IMR-90 (cell line): ENCODE data around the gene NSL1. TPM values are rescaled to one million over a fixed set of nuclear protein-coding genes. Genes with fewer than 3 reads are reported as not detected.

Experiments
- ATAC-seq: fragments of 200-7000 bp; cut with Tn5 transposase; 2 replicates; pipeline ENCODE4 v1.9.1; 2020; ENCODE audit warnings: low read depth, mild to moderate bottlenecking, moderate library complexity
- BruUV-seq: library from RNA; stranded (reverse); fragments of 400-500 nt; replicated peaks from 2 replicates; lab custom pipeline; 2021; lab: Mats Ljungman, UMichigan
- CTCF ChIA-PET: fragments of 300-600 bp; formaldehyde crosslinking; extraction: SDS; loops from one replicate; lab custom pipeline; 2021; ENCODE audit warnings: antibody characterized with exemption; lab: Yijun Ruan, JAX
- POLR2A ChIA-PET: fragments of 300-600 bp; sonication (Branson Sonifier 250); formaldehyde crosslinking; loops from one replicate; lab custom pipeline; 2022; ENCODE audit warnings: antibody characterized with exemption; ENCODE audit not compliant: unreplicated experiment; lab: Charles Lee
- DNase-seq: peaks from one replicate; pipeline ENCODE4 v3.0.0; 2013
- H2AFZ ChIP-seq: replicated peaks from 2 replicates; pipeline ENCODE3; 2013; ENCODE audit warnings: low read length, mild to moderate bottlenecking; ENCODE audit not compliant: poor library complexity
- H2AK5ac ChIP-seq: 2 replicates; pipeline ENCODE4 v1.6.1; 2013; ENCODE audit warnings: low read depth, low read length, inconsistent platforms
- H2AK9ac ChIP-seq: replicated peaks from 2 replicates; pipeline ENCODE3; 2013; ENCODE audit warnings: mild to moderate bottlenecking, low read depth, low read length, moderate library complexity; ENCODE audit not compliant: poor library complexity
- H2BK120ac ChIP-seq: 2 replicates; pipeline ENCODE4 v1.6.1; 2013; ENCODE audit warnings: low read depth, low read length, inconsistent platforms
- H2BK15ac ChIP-seq: 3 replicates; pipeline ENCODE4 v1.6.1; 2013; ENCODE audit warnings: low read depth, low read length, inconsistent platforms
- H2BK20ac ChIP-seq: 2 replicates; pipeline ENCODE4 v1.6.1; 2013; ENCODE audit warnings: low read depth, mild to moderate bottlenecking, inconsistent platforms, low read length, moderate library complexity
- H2BK5ac ChIP-seq: 2 replicates; pipeline ENCODE4 v1.6.1; 2013; ENCODE audit warnings: mild to moderate bottlenecking, low read depth, low read length, inconsistent platforms; ENCODE audit not compliant: poor library complexity, severe bottlenecking
- H3K14ac ChIP-seq: replicated peaks from 2 replicates; pipeline ENCODE4 v1.6.1; 2013; ENCODE audit warnings: low read depth, low read length, inconsistent platforms
- H3K18ac ChIP-seq: 2 replicates; pipeline ENCODE4 v1.6.1; 2013; ENCODE audit warnings: low read depth, low read length, control low read depth
- H3K23ac ChIP-seq: 2 replicates; pipeline ENCODE4 v1.6.1; 2013; ENCODE audit warnings: low read depth, low read length, inconsistent platforms
- H3K27ac ChIP-seq: 2 replicates; pipeline ENCODE4 v1.5.1; 2013; ENCODE audit warnings: mild to moderate bottlenecking, control low read depth, low read length; ENCODE audit not compliant: insufficient read depth
- H3K27me3 ChIP-seq: 2 replicates; pipeline ENCODE4 v1.6.1; 2013; ENCODE audit warnings: low read length; ENCODE audit not compliant: control insufficient read depth, insufficient read depth
- H3K36me3 ChIP-seq: 2 replicates; pipeline ENCODE4 v1.6.1; 2013; ENCODE audit warnings: low read length, mixed read lengths; ENCODE audit not compliant: control insufficient read depth, insufficient read depth
- H3K4ac ChIP-seq: 2 replicates; pipeline ENCODE4 v1.6.1; 2013; ENCODE audit warnings: low read depth, low read length, inconsistent platforms
- H3K4me1 ChIP-seq: 2 replicates; pipeline ENCODE4 v1.6.1; 2013; ENCODE audit warnings: low read length, mixed read lengths; ENCODE audit not compliant: control insufficient read depth, insufficient read depth
- H3K4me2 ChIP-seq: 2 replicates; pipeline ENCODE4 v1.6.1; 2013; ENCODE audit warnings: low read depth, mild to moderate bottlenecking, control low read depth, low read length, moderate library complexity
- H3K4me3 ChIP-seq: 2 replicates; pipeline ENCODE4 v1.5.1; 2013; ENCODE audit warnings: low read depth, mild to moderate bottlenecking, control low read depth, low read length, moderate library complexity; ENCODE audit not compliant: insufficient read depth
- H3K56ac ChIP-seq: 2 replicates; pipeline ENCODE4 v1.6.1; 2013; ENCODE audit warnings: low read length, inconsistent platforms; ENCODE audit not compliant: insufficient read depth; ENCODE audit errors: extremely low read depth
- H3K79me1 ChIP-seq, 2 experiments: 2 replicates each; pipeline ENCODE4 v1.6.1; 2013; ENCODE audit warnings: low read length in 2 of 2, inconsistent platforms in 1 of 2, low read depth in 1 of 2
- H3K9ac ChIP-seq: 2 replicates; pipeline ENCODE4 v1.6.1; 2013; ENCODE audit warnings: low read depth, low read length, control low read depth
- H3K9me1 ChIP-seq: 2 replicates; pipeline ENCODE4 v1.6.1; 2013; ENCODE audit warnings: low read length, inconsistent platforms; ENCODE audit not compliant: insufficient read depth
- H3K9me3 ChIP-seq: 2 replicates; pipeline ENCODE4 v1.6.1; 2013; ENCODE audit warnings: low read length; ENCODE audit not compliant: control insufficient read depth, insufficient read depth
- H4K20me1 ChIP-seq: 2 replicates; pipeline ENCODE4 v1.6.1; 2013; ENCODE audit warnings: low read length, inconsistent platforms; ENCODE audit not compliant: insufficient read depth
- H4K5ac ChIP-seq: 2 replicates; pipeline ENCODE4 v1.6.1; 2013; ENCODE audit warnings: mild to moderate bottlenecking, low read depth, low read length, control low read depth
- H4K8ac ChIP-seq, 2 experiments: 2 replicates each; pipeline ENCODE4 v1.6.1; 2013; ENCODE audit warnings: low read depth in 2 of 2, low read length in 2 of 2, control low read depth in 1 of 2, inconsistent platforms in 1 of 2
- H4K91ac ChIP-seq: 2 replicates; pipeline ENCODE4 v1.6.1; 2013; ENCODE audit warnings: low read depth, low read length, inconsistent platforms; ENCODE audit not compliant: insufficient read depth
- BHLHE40 ChIP-seq: fragments of 150-350 bp; IDR thresholded peaks from 2 replicates; pipeline ENCODE4 v1.6.1; 2016; ENCODE audit warnings: mild to moderate bottlenecking, low read depth, low read length
- CHD1 ChIP-seq: IDR thresholded peaks from 2 replicates; pipeline ENCODE4 v1.6.1; 2012; ENCODE audit warnings: low read depth, low read length, improper control_type of control experiment
- MAFK ChIP-seq: IDR thresholded peaks from 2 replicates; pipeline ENCODE4 v1.6.1; 2012; ENCODE audit warnings: low read depth, low read length, improper control_type of control experiment
- WGBS, 2 experiments: methylation state at CpG; one replicate each; pipeline versions ENCODE4 v1.1.5 to v1.1.7; 2013; ENCODE audit warnings: missing lambda C conversion rate in 2 of 2; ENCODE audit not compliant: insufficient read length in 1 of 2; ENCODE audit errors: extremely low coverage in 2 of 2; 5-methylcytosine and 5-hydroxymethylcytosine counted together
- dilution Hi-C: fragments of 300-500 bp; cut with HindIII; formaldehyde crosslinking; loops from one replicate; pipeline ENCODE4 v1.14.3; 2018; ENCODE audit warnings: low sequenced_read_pairs; ENCODE audit not compliant: unreplicated experiment
- in situ Hi-C: fragments of 300-500 bp; cut with MboI; formaldehyde crosslinking; loops from 3 replicates; pipeline ENCODE4 v1.14.3; 2019; ENCODE audit warnings: low sequenced_read_pairs, inconsistent platforms, mixed read lengths
- intact Hi-C: fragments of 100-400 bp; cut with micrococcal nuclease; formaldehyde crosslinking; loops from 2 replicates; pipeline ENCODE4 v1.10.0; 2022
- polyA plus RNA-seq, 3 experiments: library from polyadenylated mRNA; depleted of rRNA; stranded (reverse); fragments of >200 nt; gene quantifications; 2 replicates each; pipeline ENCODE4 v1.2.3, GENCODE V29; 2012; ENCODE audit warnings: low replicate concordance in 1 of 3
- total RNA-seq: library from RNA; depleted of rRNA; stranded (reverse); fragments of >200 nt; gene quantifications from 2 replicates; pipeline ENCODE4 v1.2.3, GENCODE V29; 2012

Gene NSL1
- total and polyA plus RNA-seq, 2 of the 4 experiments (the other 2 are of a cell fraction): 19.1 to 42.5 TPM

GRCh38 chr1:212820969-212821368 lies 29.4 kb upstream of the NSL1 start:
- ATAC-seq (no peak), DNase-seq (no peak)
- H4K20me1 ChIP-seq: no peaks in the 10 kb centered on the region
- H2AK9ac ChIP-seq: no peak overlapping the region
- H4K91ac ChIP-seq: no peak overlapping the region
- H2BK5ac ChIP-seq: no peak overlapping the region
- H3K18ac ChIP-seq: no peak overlapping the region
- dilution Hi-C loops: no loop called here
- in situ Hi-C loops: no loop called here
- no peak overlapping the region for H3K56ac ChIP-seq
- no peak overlapping the region for H3K27ac ChIP-seq
- no peak overlapping the region for H4K5ac ChIP-seq
- no peak overlapping the region for H3K9ac ChIP-seq
- no peak overlapping the region for H2BK20ac ChIP-seq
- H3K27me3 ChIP-seq: no peaks in the 10 kb centered on the region
- H2AFZ ChIP-seq: no peak overlapping the region
- H3K9me3 ChIP-seq: peaks cover 16% of the 10 kb centered on the region
- H3K4me1 ChIP-seq: no peaks in the 10 kb centered on the region
- H2BK15ac ChIP-seq: no peak overlapping the region
- TF ChIP-seq MAFK (peak; percentile 75), CHD1 (no peak), BHLHE40 (no peak)
- no peak overlapping the region for H2AK5ac ChIP-seq
- no peak overlapping the region for H3K4ac ChIP-seq
- intact Hi-C loops: loop anchor here (5.0 kb wide), 1 partner anchor 36 kb away; the partner anchor contains the start of gene FLVCR1
- no peak overlapping the region for H3K23ac ChIP-seq
- H2BK120ac ChIP-seq: no peak overlapping the region
- ChIA-PET POLR2A (no interaction called here), CTCF (no interaction called here)
- no peak overlapping the region for H3K14ac ChIP-seq
- no peak overlapping the region for H3K4me2 ChIP-seq
- WGBS, 2 experiments: no CpG with 5 or more reads among the region's 2 CpGs
- H3K36me3 ChIP-seq: no peaks in the 10 kb centered on the region
- no peak overlapping the region for H4K8ac ChIP-seq
- no TSS peak for BruUV-seq
- no peaks in the 10 kb centered on the region for H3K79me1 ChIP-seq
- no peaks in the 10 kb centered on the region for H3K9me1 ChIP-seq
- H3K4me3 ChIP-seq: no peak overlapping the region
